ENCODE data around the gene PRRT3. TPM values are rescaled to one million over a fixed set of nuclear protein-coding genes. Genes with fewer than 3 reads are reported as not detected.
A peak's percentile ranks its signal among the peaks of the same experiment; 100 is the strongest.

PRRT3 gene
- total RNA-seq, 2 experiments from 2014 or later = 5.8 to 6.7 TPM

- intact Hi-C loops (cut with micrococcal nuclease) = no loop called here
- Mint-ChIP-seq H3K9me3 (no peaks in the 10 kb centered on the region), H3K27ac (no peak overlapping the region), H3K4me1 (ENCODE audit: low read depth) (no peaks in the 10 kb centered on the region), H3K4me3 (no peak overlapping the region), H3K36me3 (ENCODE audit: low read depth) (peaks cover 17% of the 10 kb centered on the region), H3K27me3 (ENCODE audit: low read depth) (no peaks in the 10 kb centered on the region)
- CTCF ChIA-PET = interaction anchor here (0.6 to 1.5 kb wide), 2 partner anchors 33 to 43 kb away, joined by 3 read pairs; no protein-coding TSS in a partner anchor
- DNase-seq = no peak
These were observed 13.1 kb upstream of the PRRT3 start for GRCh38 chr3:9965200-9965875.

- no peak overlapping the region for H3K4me3 Mint-ChIP-seq
- no peaks in the 10 kb centered on the region for H3K9me3 Mint-ChIP-seq
- CTCF ChIA-PET = no interaction called here
- H3K27me3 Mint-ChIP-seq (ENCODE audit: low read depth) = no peaks in the 10 kb centered on the region
- no peak overlapping the region for H3K27ac Mint-ChIP-seq
- DNase-seq = no peak
- intact Hi-C loops (cut with micrococcal nuclease) = no loop called here
- peaks cover 3% of the 10 kb centered on the region for H3K4me1 Mint-ChIP-seq (ENCODE audit: low read depth)
- peaks cover 2% of the 10 kb centered on the region for H3K36me3 Mint-ChIP-seq (ENCODE audit: low read depth)
These were observed 5.0 kb upstream of the PRRT3 start for GRCh38 chr3:9957214-9957613.

GRCh38 chr3:9955611-9956352, 3.6 kb upstream of the PRRT3 start:
- Mint-ChIP-seq H3K9me3 (no peaks in the 10 kb centered on the region), H3K27me3 (ENCODE audit: low read depth) (no peaks in the 10 kb centered on the region), H3K4me1 (ENCODE audit: low read depth) (peaks cover 8% of the 10 kb centered on the region), H3K36me3 (ENCODE audit: low read depth) (no peaks in the 10 kb centered on the region), H3K27ac (no peak overlapping the region), H3K4me3 (no peak overlapping the region)
- intact Hi-C loops (cut with micrococcal nuclease) = no loop called here
- DNase-seq = no peak
- CTCF ChIA-PET = interaction anchor here (1.3 kb wide), 1 partner anchor 9 kb away, joined by 9 read pairs; no protein-coding TSS in a partner anchor

- no peak for DNase-seq
- CTCF ChIA-PET = interaction anchor here (1.3 kb wide), 1 partner anchor 9 kb away, joined by 9 read pairs; no protein-coding TSS in a partner anchor
- Mint-ChIP-seq H3K4me1 (ENCODE audit: low read depth) (peaks cover 15% of the 10 kb centered on the region), H3K27me3 (ENCODE audit: low read depth) (no peaks in the 10 kb centered on the region), H3K4me3 (no peak overlapping the region), H3K36me3 (ENCODE audit: low read depth) (no peaks in the 10 kb centered on the region), H3K27ac (no peak overlapping the region), H3K9me3 (no peaks in the 10 kb centered on the region)
- intact Hi-C loops (cut with micrococcal nuclease) = no loop called here
These were observed 2.9 kb upstream of the PRRT3 start for GRCh38 chr3:9955067-9955502.

- DNase-seq = peak; percentile 58
- no peaks in the 10 kb centered on the region for H3K27me3 Mint-ChIP-seq (ENCODE audit: low read depth)
- CTCF ChIA-PET = interaction anchor here (0.8 to 2.9 kb wide), 7 partner anchors 9 to 225 kb away, joined by 3 to 14 read pairs (median 3); partner anchors contain the start of genes CRELD1 and RPUSD3
These were observed 628 bp downstream of the PRRT3 start for GRCh38 chr3:9951598-9951961.

GRCh38 chr3:9951126-9951525, 1.1 kb downstream of the PRRT3 start:
- no peaks in the 10 kb centered on the region for H3K27me3 Mint-ChIP-seq (ENCODE audit: low read depth)
- CTCF ChIA-PET = interaction anchor here (0.9 to 2.9 kb wide), 5 partner anchors 9 to 30 kb away, joined by 3 to 14 read pairs (median 3); partner anchors contain the start of gene CRELD1
- no peaks in the 10 kb centered on the region for H3K9me3 Mint-ChIP-seq
- H3K27ac Mint-ChIP-seq = peak overlapping the region; percentile 86
- intact Hi-C loops (cut with micrococcal nuclease) = loop anchor here (1.0 to 5.0 kb wide), 6 partner anchors 18 to 370 kb away; partner anchors contain the start of genes ARPC4, CRELD1, FANCD2 and SEC13
- peaks cover 2% of the 10 kb centered on the region for H3K36me3 Mint-ChIP-seq (ENCODE audit: low read depth)
- H3K4me1 Mint-ChIP-seq (ENCODE audit: low read depth) = peaks cover 16% of the 10 kb centered on the region
- peak overlapping the region; percentile 81 for H3K4me3 Mint-ChIP-seq
- DNase-seq = peak; percentile 84

More at GRCh38 chr3:9951598-9951961, 628 bp downstream of the PRRT3 start:
- Mint-ChIP-seq H3K27ac (peak overlapping the region; percentile 86), H3K4me3 (peak overlapping the region; percentile 81), H3K4me1 (ENCODE audit: low read depth) (peaks cover 15% of the 10 kb centered on the region), H3K36me3 (ENCODE audit: low read depth) (no peaks in the 10 kb centered on the region), H3K9me3 (no peaks in the 10 kb centered on the region)
- intact Hi-C loops (cut with micrococcal nuclease) = loop anchor here (1.0 to 5.0 kb wide), 6 partner anchors 18 to 369 kb away; partner anchors contain the start of genes ARPC4, CRELD1, FANCD2 and SEC13

- Mint-ChIP-seq H3K9me3 (no peaks in the 10 kb centered on the region), H3K27ac (peak overlapping the region; percentile 63), H3K4me3 (no peak overlapping the region), H3K4me1 (ENCODE audit: low read depth) (peaks cover 17% of the 10 kb centered on the region), H3K36me3 (ENCODE audit: low read depth) (peaks cover 4% of the 10 kb centered on the region), H3K27me3 (ENCODE audit: low read depth) (no peaks in the 10 kb centered on the region)
- CTCF ChIA-PET = interaction anchor here (0.9 to 2.8 kb wide), 3 partner anchors 17 to 36 kb away, joined by 3 to 10 read pairs (median 5); partner anchors contain the start of gene CRELD1
- DNase-seq = no peak
- intact Hi-C loops (cut with micrococcal nuclease) = loop anchor here (2.0 to 5.0 kb wide), 3 partner anchors 78 to 371 kb away; partner anchors contain the start of genes ARPC4, FANCD2, SEC13 and TADA3
These were observed 2.6 kb downstream of the PRRT3 start for GRCh38 chr3:9949626-9950025.

GRCh38 chr3:9949115-9949514, 3.1 kb downstream of the PRRT3 start:
- CTCF ChIA-PET = interaction anchor here (0.9 to 2.8 kb wide), 2 partner anchors 16 to 37 kb away, joined by 3 to 10 read pairs; partner anchors contain the start of gene CRELD1
- no peak overlapping the region for H3K4me3 Mint-ChIP-seq

GRCh38 chr3:9948586-9948985, 3.6 kb downstream of the PRRT3 start:
- no peak overlapping the region for H3K27ac Mint-ChIP-seq
- H3K4me3 Mint-ChIP-seq = no peak overlapping the region
- intact Hi-C loops (cut with micrococcal nuclease) = no loop called here
- no peaks in the 10 kb centered on the region for H3K9me3 Mint-ChIP-seq
- peaks cover 17% of the 10 kb centered on the region for H3K4me1 Mint-ChIP-seq (ENCODE audit: low read depth)
- H3K27me3 Mint-ChIP-seq (ENCODE audit: low read depth) = no peaks in the 10 kb centered on the region
- DNase-seq = no peak
- H3K36me3 Mint-ChIP-seq (ENCODE audit: low read depth) = peaks cover 4% of the 10 kb centered on the region
- CTCF ChIA-PET = interaction anchor here (2.8 kb wide), 1 partner anchor 16 kb away, joined by 10 read pairs; the partner anchor contains the start of gene CRELD1

More at GRCh38 chr3:9949115-9949514, 3.1 kb downstream of the PRRT3 start:
- Mint-ChIP-seq H3K36me3 (ENCODE audit: low read depth) (peaks cover 4% of the 10 kb centered on the region), H3K9me3 (no peaks in the 10 kb centered on the region), H3K4me1 (ENCODE audit: low read depth) (peaks cover 17% of the 10 kb centered on the region), H3K27me3 (ENCODE audit: low read depth) (no peaks in the 10 kb centered on the region), H3K27ac (peak overlapping the region; percentile 63)
- intact Hi-C loops (cut with micrococcal nuclease) = no loop called here
- DNase-seq = no peak

- peaks cover 4% of the 10 kb centered on the region for H3K36me3 Mint-ChIP-seq (ENCODE audit: low read depth)
- no peak for DNase-seq
- peaks cover 17% of the 10 kb centered on the region for H3K4me1 Mint-ChIP-seq (ENCODE audit: low read depth)
- no peaks in the 10 kb centered on the region for H3K27me3 Mint-ChIP-seq (ENCODE audit: low read depth)
- CTCF ChIA-PET = interaction anchor here (1.0 to 2.8 kb wide), 7 partner anchors 8 to 102 kb away, joined by 3 to 18 read pairs (median 9); partner anchors contain the start of gene CRELD1
- no peak overlapping the region for H3K27ac Mint-ChIP-seq
- intact Hi-C loops (cut with micrococcal nuclease) = no loop called here
- no peaks in the 10 kb centered on the region for H3K9me3 Mint-ChIP-seq
- no peak overlapping the region for H3K4me3 Mint-ChIP-seq
These were observed 4.9 kb downstream of the PRRT3 start for GRCh38 chr3:9947025-9947995.
